OCI-LY7 (cell line): Measurements from ENCODE around the gene NFE2L3. TPM values are rescaled to one million over a fixed set of nuclear protein-coding genes. Genes with fewer than 3 reads are reported as not detected.

Source experiments
- BruUV-seq: library from RNA; stranded (reverse); fragments of 400-500 nt; replicated peaks from 2 replicates; lab custom pipeline; 2021; lab: Mats Ljungman, UMichigan
- CTCF ChIA-PET: fragments of 300-600 bp; sonication (Branson Sonifier 250); formaldehyde crosslinking; loops from one replicate; lab custom pipeline; 2022; ENCODE audit warnings: antibody characterized with exemption; ENCODE audit not compliant: unreplicated experiment; lab: Charles Lee
- POLR2A ChIA-PET: fragments of 300-600 bp; sonication (Branson Sonifier 250); formaldehyde crosslinking; loops from one replicate; lab custom pipeline; 2022; ENCODE audit warnings: antibody characterized with exemption; lab: Charles Lee
- DNase-seq: peaks from one replicate; pipeline ENCODE4 v3.0.0-alpha.2; 2015; ENCODE audit warnings: low spot score
- H2AFZ ChIP-seq: fragments of 200-600 bp; sonication (generic), shearing (Covaris generic); 2 replicates; pipeline ENCODE4 v1.6.1; 2014; ENCODE audit warnings: mild to moderate bottlenecking, antibody characterized with exemption, low read length, moderate library complexity
- H3K27ac ChIP-seq: fragments of 200-600 bp; sonication (generic); 2 replicates; pipeline ENCODE4 v1.5.1; 2014; ENCODE audit warnings: mixed run types, low read depth, mild to moderate bottlenecking, moderate library complexity, low read length, inconsistent platforms; ENCODE audit not compliant: poor library complexity, severe bottlenecking
- H3K36me3 ChIP-seq: fragments of 200-600 bp; sonication (generic); 2 replicates; pipeline ENCODE4 v1.6.1; 2014; ENCODE audit warnings: mild to moderate bottlenecking, antibody characterized with exemption, low read length, moderate library complexity, mixed read lengths; ENCODE audit not compliant: insufficient read depth
- H3K4me1 ChIP-seq: fragments of 200-600 bp; sonication (generic); 2 replicates; pipeline ENCODE4 v1.5.1; 2014; ENCODE audit warnings: mild to moderate bottlenecking, low read length; ENCODE audit not compliant: insufficient read depth, poor library complexity, severe bottlenecking
- H3K4me2 ChIP-seq: fragments of 200-600 bp; sonication (generic); 2 replicates; pipeline ENCODE4 v1.6.1; 2014; ENCODE audit warnings: mild to moderate bottlenecking, low read length
- H3K4me3 ChIP-seq: fragments of 200-600 bp; sonication (generic); 2 replicates; pipeline ENCODE4 v1.5.1; 2014; ENCODE audit warnings: mild to moderate bottlenecking, low read depth, low read length; ENCODE audit not compliant: poor library complexity, severe bottlenecking
- H3K79me2 ChIP-seq: fragments of 200-600 bp; sonication (generic); 2 replicates; pipeline ENCODE4 v1.6.1; 2016; ENCODE audit warnings: low read depth, mild to moderate bottlenecking, low read length, moderate library complexity, mixed read lengths; ENCODE audit not compliant: insufficient read depth
- H3K9me2 ChIP-seq: fragments of 200-600 bp; sonication (generic); 2 replicates; pipeline ENCODE4 v1.6.1; 2016; ENCODE audit warnings: mild to moderate bottlenecking, low read length, mixed read lengths; ENCODE audit not compliant: insufficient read depth
- H3K9me3 ChIP-seq: fragments of 200-600 bp; sonication (generic); 2 replicates; pipeline ENCODE4 v1.6.1; 2014; ENCODE audit warnings: mild to moderate bottlenecking, mixed run types, low read length, mixed read lengths
- H4K20me1 ChIP-seq: fragments of 200-600 bp; sonication (generic); 2 replicates; pipeline ENCODE4 v1.6.1; 2014; ENCODE audit warnings: mild to moderate bottlenecking, antibody characterized with exemption, low read length, moderate library complexity, mixed read lengths; ENCODE audit not compliant: insufficient read depth
- CTCF ChIP-seq: fragments of 200-600 bp; sonication (generic); conservative IDR thresholded peaks from 2 replicates; pipeline ENCODE4 v1.5.1; 2014; ENCODE audit warnings: mild to moderate bottlenecking, antibody characterized with exemption, low read length, moderate library complexity, mixed read lengths
- EZH2phosphoT487 ChIP-seq: fragments of 200-600 bp; sonication (generic); IDR thresholded peaks from 2 replicates; pipeline ENCODE4 v1.6.1; 2018; ENCODE audit warnings: low read depth, borderline replicate concordance, mild to moderate bottlenecking, mixed run types, antibody characterized with exemption, low read length, moderate library complexity, mixed read lengths
- intact Hi-C: fragments of 100-400 bp; cut with micrococcal nuclease; formaldehyde crosslinking; loops from one replicate; pipeline ENCODE4 v1.10.0; 2022; ENCODE audit not compliant: unreplicated experiment
- total RNA-seq, 2 experiments: library from RNA; depleted of rRNA in 1 of 2; stranded (reverse); fragments of >200 nt in 1 of 2; shearing (Covaris generic) in 1 of 2; gene quantifications; 2 replicates each; pipeline ENCODE4 v1.2.3, GENCODE V29; 2014 to 2022

The NFE2L3 gene
- total RNA-seq, 2 experiments from 2014 or later, result 10.7 to 12.3 TPM

- Histone ChIP-seq H3K9me2 (no peaks in the 10 kb centered on the region), H3K27ac (no peak overlapping the region), H3K9me3 (no peaks in the 10 kb centered on the region), H2AFZ (no peak overlapping the region), H3K4me3 (no peak overlapping the region), H3K36me3 (no peaks in the 10 kb centered on the region), H3K4me1 (no peaks in the 10 kb centered on the region), H3K79me2 (no peaks in the 10 kb centered on the region), H3K4me2 (no peak overlapping the region), H4K20me1 (no peaks in the 10 kb centered on the region)
- intact Hi-C loops, result no loop called here
- ChIA-PET CTCF (no interaction called here), POLR2A (interaction anchor here (1.1 kb wide), 1 partner anchor 15 kb away, joined by 3 read pairs; no protein-coding TSS in a partner anchor)
- no TSS peak for BruUV-seq
- no peak for TF ChIP-seq EZH2phosphoT487
- no peak for TF ChIP-seq CTCF
- DNase-seq, result no peak
Measured at GRCh38 chr7:26143298-26144048, 8.5 kb upstream of the NFE2L3 start.

DNA sequence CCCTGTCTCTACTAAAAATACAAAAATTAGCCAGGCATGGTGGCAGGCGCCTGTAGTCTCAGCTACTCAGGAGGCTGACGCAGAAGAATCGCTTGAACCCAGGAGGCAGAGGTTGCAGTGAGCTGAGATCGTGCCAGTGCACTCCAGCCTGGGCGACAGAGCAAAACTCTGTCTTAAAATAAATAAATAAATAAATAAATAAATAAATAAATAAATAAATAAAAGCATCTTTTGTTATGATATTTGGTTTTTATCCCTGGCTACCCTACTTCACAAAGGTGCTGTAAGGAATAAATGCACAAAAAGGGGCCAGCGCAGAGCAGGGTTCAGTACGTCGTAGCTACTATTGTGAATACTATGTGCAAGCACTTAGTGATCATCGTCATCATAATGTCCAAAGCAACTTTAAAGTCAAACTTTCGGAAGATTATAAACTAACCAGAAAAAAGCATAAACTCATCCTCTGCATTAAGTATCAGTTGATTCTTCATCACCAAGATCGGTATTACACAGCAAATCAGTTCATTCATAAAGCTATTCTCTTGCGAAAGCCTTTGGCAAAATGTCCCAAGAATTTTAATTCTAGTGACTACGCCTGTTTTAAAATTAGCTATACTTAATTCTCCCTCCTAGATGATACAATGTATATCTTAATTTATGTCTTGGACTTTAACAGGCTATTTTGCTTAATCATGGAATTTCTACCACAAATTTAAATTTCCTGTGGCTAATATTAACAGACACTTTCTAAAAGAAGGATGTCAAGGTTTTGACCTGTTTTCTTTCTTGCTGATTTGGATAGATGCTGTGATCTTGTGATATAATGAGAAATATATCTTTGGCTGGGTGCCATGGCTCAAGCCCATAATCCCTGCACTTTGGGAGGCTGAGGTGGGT, 7.6 kb upstream of the NFE2L3 start:
- TF ChIP-seq EZH2phosphoT487 (no peak), CTCF (no peak)
- no peak overlapping the region for H2AFZ ChIP-seq
- H4K20me1 ChIP-seq, result no peaks in the 10 kb centered on the region
- H3K4me2 ChIP-seq, result no peak overlapping the region
- no peaks in the 10 kb centered on the region for H3K79me2 ChIP-seq
- no peaks in the 10 kb centered on the region for H3K9me3 ChIP-seq
- H3K27ac ChIP-seq, result no peak overlapping the region
- CTCF ChIA-PET, result no interaction called here
- intact Hi-C loops, result no loop called here
- BruUV-seq, result no TSS peak
- POLR2A ChIA-PET, result interaction anchor here (0.6 to 1.1 kb wide), 3 partner anchors 16 to 234 kb away, joined by 3 read pairs; no protein-coding TSS in a partner anchor
- H3K36me3 ChIP-seq, result no peaks in the 10 kb centered on the region
- no peaks in the 10 kb centered on the region for H3K9me2 ChIP-seq
- H3K4me1 ChIP-seq, result no peaks in the 10 kb centered on the region
- no peak overlapping the region for H3K4me3 ChIP-seq
- no peak for DNase-seq
